Activated CD4-positive, alpha-beta T cell treated with anti-CD3 and anti-CD28 coated beads, Interleukin-2, amount 10 ng/mL, durations not matched to agents 24 days and 14 days (primary cell): ENCODE measurements around the gene CFI. TPM values are rescaled to one million over a fixed set of nuclear protein-coding genes. Genes with fewer than 3 reads are reported as not detected.

Experiments used
- DNase-seq: peaks from one replicate; pipeline ENCODE4 v3.0.0; 2022
- H3K27ac Mint-ChIP-seq: one replicate; pipeline ENCODE4 v1.8.0; 2022; ENCODE audit warnings: mild to moderate bottlenecking, mixed read lengths
- H3K27me3 Mint-ChIP-seq: one replicate; pipeline ENCODE4 v1.8.0; 2022; ENCODE audit warnings: mixed read lengths
- H3K36me3 Mint-ChIP-seq: one replicate; pipeline ENCODE4 v1.8.0; 2022; ENCODE audit warnings: low read depth, mild to moderate bottlenecking, mixed read lengths
- H3K4me1 Mint-ChIP-seq: one replicate; pipeline ENCODE4 v1.8.0; 2021; ENCODE audit warnings: mixed read lengths
- H3K4me3 Mint-ChIP-seq: one replicate; pipeline ENCODE4 v1.8.0; 2022; ENCODE audit warnings: mild to moderate bottlenecking, moderate library complexity, mixed read lengths
- H3K9me3 Mint-ChIP-seq: one replicate; pipeline ENCODE4 v1.8.0; 2021; ENCODE audit warnings: mixed read lengths
- intact Hi-C: fragments of 100-400 bp; cut with micrococcal nuclease; formaldehyde crosslinking; loops from one replicate; pipeline ENCODE4 v1.15.1; 2023
- total RNA-seq: library from RNA; stranded (reverse); gene quantifications from 2 replicates; pipeline ENCODE4 v1.2.3, GENCODE V29; 2022

Gene CFI
- total RNA-seq, 1 donor from 2014 or later, result not detected

DNA sequence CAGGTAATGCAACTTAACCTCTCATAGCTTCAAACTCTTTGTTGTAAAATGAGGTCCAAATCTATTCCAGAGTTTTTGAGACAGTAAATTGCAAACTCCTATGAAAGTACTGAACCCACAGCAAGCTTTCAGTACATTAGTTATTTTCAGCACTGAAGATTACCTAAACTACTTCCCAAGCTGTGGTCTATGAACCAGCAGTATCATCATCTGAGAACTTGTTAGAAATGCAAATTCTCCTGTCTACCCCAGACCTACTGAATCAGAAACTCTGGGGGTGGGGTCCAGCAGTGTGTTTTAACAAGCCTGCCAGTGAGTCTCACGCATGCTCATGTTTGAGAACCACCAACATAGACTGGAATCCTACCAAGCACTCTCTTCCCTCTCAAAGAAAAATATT, 92.8 kb downstream of the CFI start:
- Mint-ChIP-seq H3K4me3 (no peak overlapping the region), H3K36me3 (no peaks in the 10 kb centered on the region), H3K27me3 (no peaks in the 10 kb centered on the region), H3K27ac (no peak overlapping the region), H3K9me3 (no peaks in the 10 kb centered on the region), H3K4me1 (peaks cover 2% of the 10 kb centered on the region)
- intact Hi-C loops, result loop anchor here (10.0 kb wide), 1 partner anchor 486 kb away; the partner anchor contains the start of gene ELOVL6
- DNase-seq, result no peak

DNA sequence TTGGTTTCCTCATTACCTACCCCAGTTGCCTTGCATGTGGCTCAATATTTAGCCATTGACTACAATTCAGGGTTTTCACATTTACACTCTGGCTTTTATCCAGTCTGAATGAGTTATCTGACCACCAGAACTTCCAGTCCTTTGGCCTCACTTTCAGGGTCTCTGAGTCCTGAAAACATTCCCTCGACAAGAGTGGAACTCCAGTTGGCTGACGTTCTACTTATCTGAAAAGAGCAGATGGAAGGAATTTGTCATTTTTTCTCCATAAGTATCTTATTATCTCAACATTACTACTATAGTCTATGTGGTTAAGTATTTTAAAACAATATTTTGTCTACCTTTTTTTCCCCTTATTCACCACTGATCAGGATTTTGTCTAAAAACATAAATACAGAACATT, 93.4 kb downstream of the CFI start:
- no peak overlapping the region for H3K27ac Mint-ChIP-seq
- no peaks in the 10 kb centered on the region for H3K36me3 Mint-ChIP-seq
- intact Hi-C loops, result loop anchor here (10.0 kb wide), 1 partner anchor 486 kb away; the partner anchor contains the start of gene ELOVL6
- H3K9me3 Mint-ChIP-seq, result no peaks in the 10 kb centered on the region
- no peak for DNase-seq
- H3K4me3 Mint-ChIP-seq, result no peak overlapping the region
- peaks cover 5% of the 10 kb centered on the region for H3K4me1 Mint-ChIP-seq
- no peaks in the 10 kb centered on the region for H3K27me3 Mint-ChIP-seq

DNA sequence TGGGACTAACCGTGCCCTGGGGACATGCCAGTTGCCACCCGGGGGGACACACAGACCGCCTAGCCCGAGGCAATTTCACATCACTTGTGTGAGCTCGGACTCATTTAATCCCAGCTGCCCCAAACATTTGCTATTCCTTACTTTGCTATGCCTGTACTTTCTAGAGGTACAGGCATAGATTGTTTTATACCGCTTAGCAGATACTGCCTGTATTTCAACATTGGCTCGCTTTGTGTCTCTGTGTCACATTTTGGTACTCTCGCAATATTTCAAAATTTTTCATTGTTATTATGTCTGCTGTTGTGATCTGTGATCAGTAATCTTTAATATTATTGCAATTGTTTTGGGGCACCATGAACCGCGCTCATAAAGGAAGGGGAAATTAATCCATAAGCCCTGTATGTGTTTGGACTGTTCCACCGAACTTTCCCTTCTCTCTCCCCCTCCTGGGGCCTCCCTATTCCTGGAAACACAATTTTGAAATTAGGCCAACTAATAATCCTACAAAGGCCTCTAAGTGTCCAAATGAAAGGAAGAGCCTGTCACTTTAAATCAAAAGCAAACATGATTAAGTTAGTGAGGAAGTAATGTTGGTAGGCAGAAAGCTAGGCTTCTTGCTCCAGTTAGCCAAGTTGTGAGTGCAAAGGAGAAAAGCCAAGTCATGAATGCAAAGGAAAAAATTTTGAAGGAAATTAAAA, 98.0 kb downstream of the CFI start:
- Mint-ChIP-seq H3K27me3 (no peaks in the 10 kb centered on the region), H3K36me3 (peaks cover 8% of the 10 kb centered on the region), H3K4me1 (peaks cover 28% of the 10 kb centered on the region), H3K4me3 (peak overlapping the region; percentile 94), H3K27ac (peak overlapping the region; percentile 90), H3K9me3 (no peaks in the 10 kb centered on the region)
- intact Hi-C loops, result loop anchor here (1.0 to 10.0 kb wide), 6 partner anchors 21 to 491 kb away; partner anchors contain the start of genes ELOVL6 and GAR1
- DNase-seq, result no peak

DNA sequence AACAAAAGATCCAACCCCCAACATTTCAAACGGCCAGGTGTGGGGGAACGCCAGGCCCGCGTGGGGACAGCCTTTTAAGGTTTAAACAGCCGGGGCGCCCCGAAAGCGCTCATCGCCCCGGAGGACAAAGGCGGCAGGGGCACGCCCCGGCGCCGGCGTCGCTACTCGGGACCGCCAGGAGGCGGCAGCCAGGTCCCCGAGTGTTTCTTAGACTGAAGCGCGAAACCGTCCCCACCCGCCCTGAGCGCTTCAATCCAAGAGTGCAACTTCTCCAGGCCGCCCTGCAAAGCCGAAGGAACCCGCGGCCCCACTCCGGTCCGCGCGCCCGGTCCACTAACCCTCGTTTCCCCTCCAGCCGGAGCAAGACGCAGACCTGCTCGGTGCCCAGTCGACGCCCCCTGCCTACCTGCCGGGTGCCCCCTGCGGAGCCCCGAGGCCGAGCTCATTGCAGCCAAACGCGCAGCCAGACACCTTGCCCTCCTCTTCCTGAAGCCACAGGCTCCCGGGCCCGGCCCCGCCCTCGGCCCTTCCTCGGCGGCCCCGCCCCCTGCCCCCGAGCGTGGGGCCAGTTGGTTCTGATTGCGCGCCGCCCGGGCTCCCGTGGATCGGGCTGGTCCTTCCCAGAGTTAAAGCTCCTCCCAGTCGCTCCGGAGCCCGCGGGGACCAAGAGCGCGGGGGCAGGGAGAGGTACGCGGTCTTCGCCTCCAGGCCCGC, 98.7 kb downstream of the CFI start, which contains the start of gene CASP6:
Gene CASP6 (minus strand): TSS at position 496 of the 714 bp plus-strand sequence. CDS start 50 bp downstream, at position 446.
- peak within 1 kb of the TSS; percentile 94 for H3K4me3 Mint-ChIP-seq
- peak; percentile 94 for DNase-seq
- H3K9me3 Mint-ChIP-seq, result no peaks in the 10 kb centered on the region
- peaks cover 29% of the 10 kb centered on the region for H3K4me1 Mint-ChIP-seq
- H3K27me3 Mint-ChIP-seq, result no peaks in the 10 kb centered on the region
- intact Hi-C loops, result loop anchor here (1.0 to 10.0 kb wide), 8 partner anchors 12 to 492 kb away; partner anchors contain the start of genes ELOVL6, GAR1 and SEC24B
- peaks cover 11% of the 10 kb centered on the region for H3K36me3 Mint-ChIP-seq
- peak within 1 kb of the TSS; percentile 90 for H3K27ac Mint-ChIP-seq

DNA sequence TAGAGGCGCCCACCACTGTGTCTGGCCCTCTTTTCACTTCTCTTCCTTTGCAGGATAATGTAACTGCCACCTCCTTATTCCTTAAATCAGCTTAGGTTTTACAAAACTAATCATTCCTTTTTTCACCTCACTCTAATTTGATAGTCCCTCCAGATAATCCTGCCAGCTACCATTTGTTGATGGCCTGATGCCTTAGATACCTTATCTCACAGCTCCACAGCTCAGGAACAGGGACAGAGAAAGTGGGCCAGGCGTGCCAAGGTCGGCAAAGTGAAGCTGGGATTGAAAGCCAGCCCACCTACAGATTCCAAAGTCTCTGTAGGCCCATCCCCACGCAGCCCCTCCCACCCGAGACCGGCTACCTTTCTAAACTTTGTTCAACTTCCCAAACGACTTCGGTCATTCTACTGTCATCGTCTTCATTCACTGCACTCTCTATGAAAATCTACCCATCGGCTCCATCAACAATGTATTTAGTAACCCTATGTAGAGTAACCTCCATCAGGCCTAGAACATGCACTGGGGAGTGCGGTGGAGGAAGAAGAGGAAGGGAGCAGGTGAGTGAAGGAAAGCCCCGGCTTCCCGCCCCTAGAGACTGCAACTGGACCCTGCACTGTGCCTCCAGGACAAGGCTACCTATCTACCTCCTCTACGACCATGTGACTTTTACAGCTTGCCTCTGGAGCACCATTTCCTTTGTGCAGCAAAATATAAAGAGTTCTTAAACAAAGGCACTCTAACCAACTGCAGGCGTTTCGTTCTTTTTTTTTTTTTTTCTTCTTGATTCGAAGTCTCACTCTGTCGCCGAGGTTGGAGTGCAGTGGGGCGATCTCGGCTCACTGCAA, 100.0 kb downstream of the CFI start:
- peak; percentile 68 for DNase-seq
- H3K4me1 Mint-ChIP-seq, result peaks cover 34% of the 10 kb centered on the region
- intact Hi-C loops, result loop anchor here (1.0 to 10.0 kb wide), 5 partner anchors 10 to 493 kb away; partner anchors contain the start of genes ELOVL6 and SEC24B
- no peaks in the 10 kb centered on the region for H3K9me3 Mint-ChIP-seq
- peak overlapping the region; percentile 94 for H3K4me3 Mint-ChIP-seq
- peaks cover 21% of the 10 kb centered on the region for H3K36me3 Mint-ChIP-seq
- H3K27ac Mint-ChIP-seq, result peak overlapping the region; percentile 90
- no peaks in the 10 kb centered on the region for H3K27me3 Mint-ChIP-seq

DNA sequence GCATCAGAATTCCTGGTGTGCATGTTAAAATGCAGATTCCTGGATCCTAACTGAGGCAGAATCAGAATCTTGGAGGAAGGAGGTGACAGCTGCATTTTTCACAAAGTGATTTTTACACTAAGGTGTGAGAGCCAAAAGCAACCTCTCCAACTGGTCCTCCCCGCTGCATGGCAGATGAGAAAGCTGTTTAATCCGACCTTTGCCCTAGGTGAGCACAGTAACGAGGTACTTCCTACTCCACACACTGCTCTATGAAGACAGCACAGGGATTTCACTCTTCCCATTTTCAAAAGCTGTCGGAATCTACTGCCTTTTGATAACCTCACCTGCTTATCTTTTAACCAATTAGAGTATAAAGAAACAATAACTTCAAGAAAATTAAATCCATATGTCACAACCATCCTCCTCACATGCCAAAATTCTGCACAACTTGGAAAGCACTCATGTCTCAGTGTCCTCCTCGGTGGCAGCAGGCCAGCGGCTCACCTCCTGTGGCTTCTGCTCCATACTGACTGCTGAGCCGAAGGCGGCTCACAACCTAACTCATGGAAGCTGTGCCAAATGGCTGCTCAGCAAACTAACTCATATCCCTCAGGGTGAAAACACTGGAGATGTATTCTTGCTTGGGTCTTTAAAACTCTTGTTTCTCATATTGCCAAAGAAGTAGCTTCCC, 102.1 kb downstream of the CFI start:
- H3K27me3 Mint-ChIP-seq, result no peaks in the 10 kb centered on the region
- H3K4me3 Mint-ChIP-seq, result no peak overlapping the region
- peaks cover 26% of the 10 kb centered on the region for H3K36me3 Mint-ChIP-seq
- H3K4me1 Mint-ChIP-seq, result peaks cover 34% of the 10 kb centered on the region
- DNase-seq, result no peak
- H3K9me3 Mint-ChIP-seq, result no peaks in the 10 kb centered on the region
- intact Hi-C loops, result loop anchor here (10.0 kb wide), 1 partner anchor 495 kb away; the partner anchor contains the start of gene ELOVL6
- no peak overlapping the region for H3K27ac Mint-ChIP-seq

DNA sequence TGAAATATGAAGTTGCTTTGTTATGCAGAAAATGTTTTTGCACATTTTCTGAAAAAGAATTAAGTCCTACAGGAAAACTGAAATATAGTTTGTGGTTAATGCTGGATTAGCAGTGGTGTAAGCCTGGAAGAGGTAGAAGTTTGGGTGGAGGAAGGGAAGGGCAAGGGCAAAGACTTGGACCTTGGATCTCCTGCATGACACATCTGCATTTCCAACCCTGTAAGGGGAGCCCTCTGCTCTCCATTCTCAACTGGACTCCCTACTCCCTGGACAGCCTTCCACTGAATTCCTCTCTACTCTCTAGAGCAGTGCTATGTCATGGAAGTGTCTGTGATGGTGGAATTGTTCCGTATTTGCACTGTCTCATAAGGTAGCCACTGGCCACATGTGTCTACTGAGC, 103.1 kb downstream of the CFI start:
- peaks cover 31% of the 10 kb centered on the region for H3K4me1 Mint-ChIP-seq
- H3K4me3 Mint-ChIP-seq, result no peak overlapping the region
- intact Hi-C loops, result no loop called here
- no peak overlapping the region for H3K27ac Mint-ChIP-seq
- no peak for DNase-seq
- no peaks in the 10 kb centered on the region for H3K27me3 Mint-ChIP-seq
- peaks cover 35% of the 10 kb centered on the region for H3K36me3 Mint-ChIP-seq
- no peaks in the 10 kb centered on the region for H3K9me3 Mint-ChIP-seq

DNA sequence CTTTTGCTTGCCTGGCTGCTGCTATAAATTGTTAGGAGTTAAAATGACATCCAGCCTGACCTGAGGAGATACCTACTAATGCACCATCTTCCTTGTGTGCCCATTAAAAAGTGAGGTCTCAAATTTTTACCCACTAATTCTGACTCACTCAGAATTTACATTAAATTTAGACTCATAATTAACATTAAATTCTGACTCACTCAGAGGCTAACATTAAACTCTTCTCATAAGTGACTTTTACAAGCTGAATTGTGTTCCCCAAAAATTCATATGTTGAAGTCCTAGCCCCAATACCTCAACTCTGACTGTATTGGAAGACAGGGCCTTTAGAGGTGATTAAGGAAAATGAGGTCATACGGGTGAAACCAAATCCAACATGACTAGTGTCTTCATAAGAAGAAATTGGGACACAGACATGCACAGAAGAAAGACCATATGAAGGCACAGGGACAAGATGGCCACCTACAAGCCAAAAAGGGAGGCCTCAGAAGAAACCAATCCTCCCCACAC, 110.3 kb downstream of the CFI start:
- peaks cover 6% of the 10 kb centered on the region for H3K9me3 Mint-ChIP-seq
- DNase-seq, result peak; percentile 50
- peaks cover 64% of the 10 kb centered on the region for H3K36me3 Mint-ChIP-seq
- H3K4me1 Mint-ChIP-seq, result peaks cover 31% of the 10 kb centered on the region
- intact Hi-C loops, result loop anchor here (1.0 kb wide), 1 partner anchor 11 kb away; no protein-coding TSS in a partner anchor
- no peaks in the 10 kb centered on the region for H3K27me3 Mint-ChIP-seq
- no peak overlapping the region for H3K4me3 Mint-ChIP-seq
- H3K27ac Mint-ChIP-seq, result peak overlapping the region; percentile 72

Other genes with a start within 250 kb of the CFI start
- gene MCUB, start 241.8 kb downstream of the CFI start, total RNA-seq, result 43.6 and 46.4 TPM in 2 replicates
- gene CASP6, start 98.6 kb downstream of the CFI start, total RNA-seq, result 19.3 and 23.6 TPM in 2 replicates
- gene PLA2G12A, start 71.9 kb downstream of the CFI start, total RNA-seq, result 9.0 and 11.4 TPM in 2 replicates
- 59.1 and 61.8 TPM in 2 replicates for gene GAR1, start 13.8 kb upstream of the CFI start, total RNA-seq
- not detected in 2 replicates for gene RRH, start 26.0 kb upstream of the CFI start, total RNA-seq
- gene LRIT3, start 46.1 kb upstream of the CFI start, total RNA-seq, result 0.09 TPM in 1 of 2 replicates, not detected in the other
- not detected in 2 replicates for gene EGF, start 110.9 kb upstream of the CFI start, total RNA-seq